ENCODE data around the gene DSPP.
"Not testable (repeated sequence)": the region's sequence is repeated elsewhere in the genome, so short reads cannot be mapped to it uniquely, and the experiment has no call there.

The DSPP gene

GRCh38 chr4:87608229-87608628, at the start of gene DSPP:
Gene DSPP (plus strand): TSS chr4:87608529. CDS start chr4:87610909, 2,380 bp downstream.
- no peak for DNase-seq (ENCODE audit: low read depth in 2 of 2)

- peak; percentile 22 to 31 for DNase-seq (ENCODE audit: low read depth in 2 of 2)
These were observed 49.1 kb upstream of the DSPP start for GRCh38 chr4:87559090-87559837.

- no peak for DNase-seq (ENCODE audit: low read depth in 2 of 2)
These were observed 47.5 kb upstream of the DSPP start for GRCh38 chr4:87560802-87561201.

- no peak for DNase-seq (ENCODE audit: low read depth in 2 of 2)
These were observed 42.6 kb upstream of the DSPP start for GRCh38 chr4:87565746-87566145.

- no peak for DNase-seq (ENCODE audit: low read depth in 2 of 2)
These were observed 42.1 kb upstream of the DSPP start for GRCh38 chr4:87566276-87566675.

GRCh38 chr4:87567191-87567590, 41.1 kb upstream of the DSPP start:
- DNase-seq (ENCODE audit: low read depth in 2 of 2) = no peak

- DNase-seq (ENCODE audit: low read depth in 2 of 2) = no peak
These were observed 38.0 kb upstream of the DSPP start for GRCh38 chr4:87570290-87570805.

- not testable (repeated sequence) for DNase-seq (ENCODE audit: low read depth in 2 of 2)
These were observed 34.0 kb upstream of the DSPP start for GRCh38 chr4:87574376-87574775.

- no peak for DNase-seq (ENCODE audit: low read depth in 2 of 2)
These were observed 33.3 kb upstream of the DSPP start for GRCh38 chr4:87574996-87575395.

GRCh38 chr4:87575408-87575807, 32.9 kb upstream of the DSPP start:
- DNase-seq (ENCODE audit: low read depth in 2 of 2) = no peak

- no peak for DNase-seq (ENCODE audit: low read depth in 2 of 2)
These were observed 32.3 kb upstream of the DSPP start for GRCh38 chr4:87575983-87576382.

GRCh38 chr4:87579478-87579877, 28.9 kb upstream of the DSPP start:
- DNase-seq (ENCODE audit: low read depth in 2 of 2) = no peak

GRCh38 chr4:87580057-87580456, 28.3 kb upstream of the DSPP start:
- DNase-seq (ENCODE audit: low read depth in 2 of 2) = no peak

GRCh38 chr4:87584222-87584908, 24.0 kb upstream of the DSPP start:
- DNase-seq (ENCODE audit: low read depth in 2 of 2) = no peak

GRCh38 chr4:87589531-87589930, 18.8 kb upstream of the DSPP start:
- DNase-seq (ENCODE audit: low read depth in 2 of 2) = no peak

- no peak for DNase-seq (ENCODE audit: low read depth in 2 of 2)
These were observed 16.2 kb upstream of the DSPP start for GRCh38 chr4:87592124-87592523.

- no peak for DNase-seq (ENCODE audit: low read depth in 2 of 2)
These were observed 7.0 kb upstream of the DSPP start for GRCh38 chr4:87601361-87601760.

- DNase-seq (ENCODE audit: low read depth in 2 of 2) = no peak
These were observed 6.1 kb downstream of the DSPP start for GRCh38 chr4:87614292-87614890.

GRCh38 chr4:87616268-87616667, 7.9 kb downstream of the DSPP start:
- no peak for DNase-seq (ENCODE audit: low read depth in 2 of 2)

GRCh38 chr4:87620086-87620485, 11.8 kb downstream of the DSPP start:
- DNase-seq (ENCODE audit: low read depth in 2 of 2) = no peak

GRCh38 chr4:87620491-87620890, 12.2 kb downstream of the DSPP start:
- no peak for DNase-seq (ENCODE audit: low read depth in 2 of 2)

GRCh38 chr4:87622303-87622702, 14.0 kb downstream of the DSPP start:
- no peak for DNase-seq (ENCODE audit: low read depth in 2 of 2)

GRCh38 chr4:87624698-87625097, 16.4 kb downstream of the DSPP start:
- DNase-seq (ENCODE audit: low read depth in 2 of 2) = no peak

Measured in stimulated activated CD8-positive, alpha-beta memory T cell treated with anti-CD3 and anti-CD28 coated beads, Interleukin-15, amount 100 ng/mL, for 48 hours (primary cell).